Esophagus squamous epithelium (tissue), 5 donors: ENCODE data around the gene STX8. TPM values are rescaled to one million over a fixed set of nuclear protein-coding genes. Genes with fewer than 3 reads are reported as not detected.
"Not testable (repeated sequence)": the region's sequence is repeated elsewhere in the genome, so short reads cannot be mapped to it uniquely, and the experiment has no call there.

Source experiments
- DNase-seq: peaks from one replicate; lab custom pipeline; 2025; lab: John Stamatoyannopoulos, UW
- H3K27ac ChIP-seq, 4 donors: fragments of 200-600 bp; sonication (generic); one replicate each; pipeline ENCODE4 v1.5.1; 2016 to 2019; ENCODE audit warnings: mild to moderate bottlenecking in 1 of 4
- H3K27me3 ChIP-seq, 4 donors: fragments of 200-600 bp; sonication (generic); 1 replicate in 3 of 4; 2 replicates in 1 of 4; pipeline versions ENCODE4 v1.5.1 to v1.6.0; 2017 to 2021; ENCODE audit warnings: antibody characterized with exemption in 1 of 4
- H3K36me3 ChIP-seq, 3 donors: fragments of 200-600 bp; sonication (generic); one replicate each; pipeline ENCODE4 v1.5.1; 2016 to 2019
- H3K4me1 ChIP-seq, 3 donors: fragments of 200-600 bp; sonication (generic); one replicate each; pipeline ENCODE4 v1.5.1; 2017 to 2019
- H3K4me3 ChIP-seq, 4 donors: fragments of 200-600 bp; sonication (generic); 1 replicate in 3 of 4; 2 replicates in 1 of 4; pipeline ENCODE4 v1.5.1; 2016 to 2019; ENCODE audit warnings: mild to moderate bottlenecking in 2 of 4, moderate library complexity in 1 of 4
- H3K9me3 ChIP-seq, 3 donors: fragments of 200-600 bp; sonication (generic); one replicate each; pipeline ENCODE4 v1.5.1; 2016 to 2019
- CTCF ChIP-seq, 6 experiments: fragments of 450-650 bp in 4 of 6; fragments of 200-600 bp in 2 of 6; sonication (generic) in 2 of 6; IDR thresholded peaks; one replicate each; pipeline ENCODE4 v1.5.1; 2016 to 2019; ENCODE audit warnings: antibody characterized with exemption in 6 of 6, mild to moderate bottlenecking in 4 of 6, moderate library complexity in 4 of 6
- POLR2A ChIP-seq, 4 donors: fragments of 450-650 bp; IDR thresholded peaks; one replicate each; pipeline ENCODE4 v1.6.1; 2017; ENCODE audit warnings: antibody characterized with exemption in 4 of 4, mild to moderate bottlenecking in 4 of 4, moderate library complexity in 3 of 4
- WGBS, 2 donors: methylation state at CpG; one replicate each; pipeline ENCODE4 v1.1.5; 2018; 5-methylcytosine and 5-hydroxymethylcytosine counted together
- intact Hi-C: fragments of 100-400 bp; cut with DNase I; formaldehyde crosslinking; loops from one replicate; pipeline ENCODE4 v1.15.0; 2022
- total RNA-seq, 4 donors: library from RNA; depleted of rRNA; stranded (reverse); fragments of >200 nt; gene quantifications; one replicate each; pipeline ENCODE4 v1.1.0, GENCODE V29; 2016
- donor health status: DM: yes; HTN: yes; CAD: no.

Gene STX8
- total RNA-seq, 4 donors from 2014 or later = 31.8 to 66.4 (median 46.5) TPM

DNA sequence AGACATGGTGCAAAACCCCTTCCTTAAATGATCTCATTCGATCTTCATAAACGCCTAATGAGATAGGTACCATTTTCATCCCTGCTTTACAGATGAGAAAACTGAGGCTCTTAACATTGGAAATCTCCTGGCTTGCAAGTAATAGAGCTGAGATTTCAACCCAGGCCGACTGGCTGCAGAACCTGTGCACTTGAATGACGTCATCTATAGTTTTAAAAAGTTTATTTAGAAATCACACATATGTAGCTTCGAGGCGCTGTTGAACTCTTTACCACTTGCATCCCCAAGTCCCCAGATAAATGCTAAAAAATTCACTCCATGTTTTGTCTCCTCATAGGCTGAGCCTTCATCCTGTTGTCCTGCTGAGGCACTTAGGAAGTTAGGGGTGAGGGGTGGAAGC is 30.8 kb upstream of the STX8 start:
- Histone ChIP-seq H3K4me3 (no peak overlapping the region), H3K36me3 (no peaks in the 10 kb centered on the region), H3K9me3 (no peaks in the 10 kb centered on the region), H3K27me3 (no peaks in the 10 kb centered on the region), H3K27ac (no peak overlapping the region), H3K4me1 (no peaks in the 10 kb centered on the region)
- intact Hi-C loops = no loop called here
- TF ChIP-seq POLR2A (IDR thresholded peaks at IDR 0.05) = no peak
- no peak for TF ChIP-seq CTCF (IDR thresholded peaks at IDR 0.05)
- no peak for DNase-seq
- WGBS, 2 donors = 80 to 90% methylated on average over 6 of the region's 6 CpGs

- H3K4me1 ChIP-seq, H3K36me3 ChIP-seq, H3K27ac ChIP-seq, intact Hi-C loops, H3K4me3 ChIP-seq, H3K27me3 ChIP-seq, H3K9me3 ChIP-seq, DNase-seq: not testable (repeated sequence)
- 84 to 88% methylated on average over 5 of the region's 5 CpGs for WGBS, 2 donors
Observed at GRCh38 chr17:9604583-9604982, 29.0 kb upstream of the STX8 start.

GRCh38 chr17:9598661-9599060 is 23.0 kb upstream of the STX8 start:
- Histone ChIP-seq H3K4me1 (no peaks in the 10 kb centered on the region), H3K36me3 (no peaks in the 10 kb centered on the region), H3K9me3 (no peaks in the 10 kb centered on the region), H3K27ac (no peak overlapping the region), H3K4me3 (no peak overlapping the region), H3K27me3 (no peaks in the 10 kb centered on the region)
- WGBS, 2 donors = 65 to 77% methylated on average over 4 of the region's 4 CpGs
- intact Hi-C loops = no loop called here
- no peak for TF ChIP-seq CTCF (IDR thresholded peaks at IDR 0.05)
- TF ChIP-seq POLR2A (IDR thresholded peaks at IDR 0.05) = no peak
- no peak for DNase-seq

DNA sequence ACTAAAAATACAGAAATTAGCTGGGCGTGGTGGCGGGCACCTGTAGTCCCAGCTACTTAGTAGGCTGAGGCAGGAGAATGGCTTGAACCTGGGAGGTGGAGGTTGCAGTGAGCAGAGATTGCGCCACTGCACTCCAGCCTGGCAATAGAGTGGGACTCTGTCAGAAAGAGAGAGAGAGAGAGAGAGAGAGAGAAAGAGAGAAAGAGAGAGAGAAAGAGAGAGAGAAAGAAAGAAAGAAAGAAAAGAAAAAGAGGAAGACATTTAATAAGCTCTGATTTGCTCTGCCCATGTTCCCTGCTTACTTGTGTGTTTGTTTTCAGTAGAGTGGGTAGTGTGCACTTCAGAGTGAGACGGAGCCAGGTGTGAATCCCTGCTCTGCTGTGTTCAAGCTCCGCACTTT is 22.0 kb upstream of the STX8 start:
- H3K36me3 ChIP-seq, H3K4me1 ChIP-seq, intact Hi-C loops, H3K4me3 ChIP-seq, DNase-seq, H3K27ac ChIP-seq, H3K27me3 ChIP-seq, H3K9me3 ChIP-seq: not testable (repeated sequence)
- 91 to 93% methylated on average over 5 of the region's 5 CpGs for WGBS, 2 donors

GRCh38 chr17:9594065-9594464 is 18.4 kb upstream of the STX8 start:
- H3K9me3 ChIP-seq = no peaks in the 10 kb centered on the region
- H3K4me3 ChIP-seq = no peak overlapping the region
- TF ChIP-seq POLR2A (IDR thresholded peaks at IDR 0.05) = no peak
- no peak for TF ChIP-seq CTCF (IDR thresholded peaks at IDR 0.05)
- no peaks in the 10 kb centered on the region for H3K36me3 ChIP-seq
- H3K27ac ChIP-seq = no peak overlapping the region
- WGBS, 2 donors = 69% methylated on average over 6 of the region's 6 CpGs
- no peak for DNase-seq
- no peaks in the 10 kb centered on the region for H3K4me1 ChIP-seq
- intact Hi-C loops = no loop called here
- no peaks in the 10 kb centered on the region for H3K27me3 ChIP-seq

DNA sequence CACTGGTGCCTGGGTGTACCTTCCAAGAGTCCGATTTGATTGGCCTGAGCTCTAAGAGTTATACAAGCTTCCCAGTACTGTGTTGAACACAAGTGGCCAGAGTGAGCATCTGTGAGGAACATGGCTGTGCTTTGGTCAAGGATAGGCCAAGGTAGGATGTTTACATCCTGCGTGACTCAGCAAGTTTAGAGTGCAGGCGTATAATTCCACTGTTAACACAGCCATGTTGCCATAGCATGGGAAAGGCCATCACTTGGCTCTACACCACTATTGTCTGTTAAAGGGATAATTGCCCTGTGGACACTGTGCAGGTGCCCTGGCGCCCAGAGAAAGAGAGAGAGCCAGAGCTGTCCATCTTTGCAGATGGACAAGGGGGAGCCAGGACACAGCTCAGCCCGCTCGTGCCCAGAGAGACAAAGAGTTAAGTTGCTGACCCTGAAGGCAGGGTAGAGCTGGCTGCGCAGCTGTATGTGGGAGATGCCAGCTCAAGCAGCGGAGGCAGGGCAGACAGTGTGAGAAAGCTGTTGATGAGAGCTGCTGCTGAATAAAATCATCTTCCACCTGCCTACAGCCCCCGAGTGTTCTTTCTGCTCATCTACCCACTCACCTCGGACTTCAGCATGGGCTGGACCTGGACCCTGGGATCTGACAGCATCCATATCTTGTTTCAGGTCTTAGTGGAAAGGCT is 12.5 kb upstream of the STX8 start:
- DNase-seq = no peak
- intact Hi-C loops = no loop called here
- Histone ChIP-seq H3K9me3 (no peaks in the 10 kb centered on the region), H3K4me3 (no peak overlapping the region), H3K36me3 (no peaks in the 10 kb centered on the region), H3K27me3 (no peaks in the 10 kb centered on the region), H3K4me1 (no peaks in the 10 kb centered on the region), H3K27ac (no peak overlapping the region)
- 78 to 86% methylated on average over 5 to 10 of the region's 10 CpGs for WGBS, 2 donors
- TF ChIP-seq POLR2A (IDR thresholded peaks at IDR 0.05) (no peak), CTCF (IDR thresholded peaks at IDR 0.05) (no peak)
